Activated CD4-positive, alpha-beta T cell treated with anti-CD3 and anti-CD28 coated beads, Interleukin-2, amount 50 U/mL, for 16 hours (primary cell): ENCODE data around the gene COIL.

Source experiments
- DNase-seq: peaks from one replicate; pipeline ENCODE4 v3.0.0-alpha.2; 2020

Gene COIL

DNA sequence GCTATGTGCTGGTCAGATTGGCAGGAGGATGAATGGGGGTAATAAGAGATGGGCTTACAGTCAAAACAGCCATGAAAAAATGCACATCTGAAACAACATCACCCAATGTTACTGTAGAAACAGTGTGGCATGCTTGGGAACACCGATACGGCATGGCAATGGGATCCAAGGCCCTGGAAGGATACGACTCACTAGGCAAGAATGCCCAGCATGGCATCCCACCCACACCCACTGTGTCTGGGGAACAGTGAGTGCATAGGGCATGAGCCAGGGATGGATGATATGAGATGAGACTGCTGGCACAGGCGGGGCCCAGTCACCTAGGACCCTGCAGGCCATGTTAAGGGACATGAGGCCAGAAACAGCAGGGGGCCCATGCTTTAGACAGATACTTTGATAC is 58.5 kb downstream of the COIL start:
- no peak for DNase-seq

DNA sequence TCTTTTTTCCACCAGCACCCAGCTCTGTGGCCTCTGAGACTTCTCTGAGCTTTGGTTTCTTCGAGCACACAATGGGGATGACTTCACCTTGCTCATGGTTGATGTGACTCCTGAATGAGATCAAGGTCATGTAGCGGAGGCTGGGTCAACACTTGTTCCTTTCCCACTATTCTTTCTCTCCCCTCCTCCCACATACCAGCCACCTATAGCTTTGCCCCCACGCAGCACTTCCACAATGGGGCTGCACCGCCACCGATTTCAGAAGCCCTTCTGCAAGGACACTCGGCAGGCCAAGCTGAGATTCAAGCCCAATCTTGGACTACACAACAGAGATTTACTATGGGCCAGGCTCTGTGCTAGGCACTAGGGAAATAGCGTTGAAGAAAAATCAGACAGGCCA is 61.4 kb downstream of the COIL start:
- DNase-seq, result no peak

DNA sequence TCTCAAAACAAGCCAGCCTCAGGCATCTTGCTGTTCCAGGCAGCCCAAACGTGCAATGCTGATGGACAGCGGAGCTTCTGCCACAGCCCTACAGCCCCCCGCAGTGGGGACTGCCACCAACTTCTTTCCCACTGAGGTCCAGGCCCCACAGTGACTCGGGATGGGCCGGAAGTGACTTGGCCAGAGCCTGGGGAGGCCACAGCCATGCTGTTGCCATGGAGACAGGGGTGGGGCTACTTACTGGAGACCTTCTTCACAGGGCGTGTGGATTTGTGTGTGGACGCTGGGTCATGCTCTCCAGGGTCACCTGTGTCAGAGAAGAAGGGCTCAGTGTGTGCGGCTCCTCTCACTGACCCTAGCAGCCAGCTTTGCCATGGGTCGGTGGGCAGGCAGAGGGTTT is 62.0 kb downstream of the COIL start:
- no peak for DNase-seq

DNA sequence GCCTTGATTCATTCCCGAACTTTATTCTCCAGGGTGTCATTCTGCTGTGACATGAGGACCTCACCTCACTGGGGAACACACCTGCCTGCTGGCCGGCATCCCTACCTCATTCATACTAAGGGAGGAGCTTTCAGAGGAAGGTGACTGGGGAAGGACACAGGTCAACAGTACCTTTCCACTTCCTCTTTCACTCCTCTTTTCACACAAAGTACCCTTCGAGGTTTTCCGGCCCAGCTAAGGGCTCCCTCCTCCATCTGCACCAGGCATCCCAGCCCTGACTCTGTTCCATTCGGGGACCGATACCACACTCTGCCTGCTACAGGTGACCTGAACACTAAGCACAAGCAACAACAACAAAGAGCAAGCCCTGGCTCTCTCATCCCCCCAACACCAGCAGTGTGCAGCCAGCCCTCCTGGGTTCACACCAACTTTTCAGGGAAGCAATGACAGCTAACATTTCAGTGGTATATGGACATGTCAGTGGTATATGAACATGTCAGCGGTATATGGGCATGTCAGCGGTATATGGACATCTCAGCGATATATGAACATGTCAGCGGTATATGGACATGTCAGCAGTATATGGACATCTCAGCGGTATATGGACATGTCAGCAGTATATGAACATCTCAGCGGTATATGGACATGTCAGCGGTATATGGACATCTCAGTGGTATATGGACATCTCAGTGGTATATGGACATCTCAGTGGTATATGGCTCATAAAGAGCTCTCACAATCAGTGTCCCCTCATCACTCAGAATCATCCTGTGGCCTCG is 63.0 kb downstream of the COIL start:
- DNase-seq, result no peak

DNA sequence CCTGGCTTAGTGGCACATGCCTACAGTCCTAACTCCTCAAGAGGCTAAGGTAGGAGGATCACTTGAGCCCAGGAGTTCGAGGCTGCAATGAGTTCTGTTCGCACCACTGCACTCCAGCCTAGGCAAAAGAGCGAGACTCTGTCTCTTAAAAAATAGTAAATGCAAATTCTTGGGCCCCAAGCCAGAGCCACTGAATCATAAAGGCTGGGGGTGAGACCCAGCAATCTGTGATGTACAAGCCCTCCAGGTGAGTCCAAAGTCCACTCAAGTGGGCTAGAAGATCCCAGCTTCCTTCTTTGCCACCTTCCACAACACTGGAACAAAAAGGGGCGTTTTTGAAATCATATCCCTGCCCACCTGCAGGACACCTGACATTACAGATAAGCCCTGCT is 63.9 kb downstream of the COIL start:
- no peak for DNase-seq

DNA sequence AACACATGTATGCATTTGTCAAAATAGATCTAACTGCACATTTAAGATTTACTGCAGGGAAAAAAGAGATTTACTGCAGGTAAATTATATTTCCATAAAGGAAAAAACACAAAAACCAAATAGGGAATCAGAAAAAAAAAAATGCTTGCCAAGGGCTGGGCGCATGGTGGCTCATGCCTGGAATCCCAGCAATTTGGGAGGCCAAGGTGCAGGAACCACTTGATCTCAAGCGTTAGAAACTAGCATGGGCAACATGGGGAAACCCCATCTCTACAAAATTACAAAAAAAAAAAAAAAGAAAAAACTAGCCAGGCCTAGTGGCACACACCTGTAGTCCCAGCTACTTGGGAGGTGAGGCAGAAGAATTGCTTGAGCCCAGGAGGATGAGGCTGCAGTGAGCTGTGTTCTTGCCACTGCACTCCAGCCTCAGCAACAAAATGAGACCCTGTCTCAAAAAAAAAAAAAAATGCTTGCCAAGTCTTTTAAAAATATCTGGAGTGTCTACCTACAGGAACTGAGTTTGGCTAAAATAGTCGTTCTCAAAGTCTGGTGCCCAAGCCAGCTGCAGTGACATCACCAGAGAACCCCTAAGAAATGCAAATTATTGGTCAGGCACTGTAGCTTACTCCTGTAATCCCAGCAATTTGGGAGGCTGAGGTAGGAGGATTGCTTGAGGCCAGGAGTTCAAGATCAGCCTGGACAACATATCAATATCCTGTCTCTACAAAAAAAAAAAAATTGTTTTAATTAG is 64.5 kb downstream of the COIL start:
- no peak for DNase-seq

DNA sequence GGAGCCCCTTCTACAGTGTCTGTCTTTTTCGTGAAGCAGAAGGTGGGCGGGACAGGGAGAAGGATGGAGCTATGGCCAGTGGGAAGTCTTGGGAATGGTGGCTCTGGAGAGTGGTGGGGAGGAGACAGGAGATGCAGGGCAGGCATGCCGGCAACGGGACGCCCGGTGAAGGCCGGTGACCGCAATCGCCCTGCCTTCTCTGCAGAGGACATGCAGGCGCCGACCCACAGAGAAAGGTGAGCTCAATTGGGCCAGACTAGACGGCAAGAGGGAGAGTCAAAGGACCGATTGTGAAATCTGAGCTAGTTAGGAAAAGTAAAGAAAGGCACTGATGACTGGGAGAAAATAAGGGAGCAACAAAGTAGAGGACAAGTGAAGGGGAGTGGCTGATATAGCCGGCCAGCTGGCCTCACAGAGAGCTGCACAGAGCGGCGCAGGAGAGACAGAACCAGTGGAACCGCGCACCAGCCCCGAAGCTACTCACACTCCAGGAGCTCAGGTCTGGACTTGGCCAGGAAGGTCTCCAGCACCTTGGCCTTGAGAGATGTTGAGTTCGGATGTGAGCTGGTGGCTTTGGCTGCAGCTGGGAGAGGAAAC is 65.9 kb downstream of the COIL start:
- no peak for DNase-seq

DNA sequence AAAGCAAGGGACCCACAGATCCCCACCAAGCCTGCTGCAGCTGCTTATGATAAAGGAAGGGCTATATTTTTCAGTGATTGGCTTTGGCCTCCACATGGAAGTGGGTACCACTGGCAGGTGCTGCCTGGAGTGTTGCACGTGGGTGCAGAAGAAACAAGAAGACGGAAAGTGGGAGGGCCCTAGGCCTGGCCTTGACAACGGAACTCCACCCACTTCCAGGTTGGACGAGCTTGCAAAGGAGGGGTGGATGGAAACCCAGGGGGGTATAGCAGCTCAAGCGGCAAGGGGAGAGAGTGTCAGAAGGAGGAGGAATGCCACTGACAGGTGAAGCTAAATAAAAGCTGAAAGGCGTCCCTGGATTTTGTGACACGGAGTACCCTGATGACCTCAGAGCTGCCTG is 67.3 kb downstream of the COIL start:
- DNase-seq, result no peak

DNA sequence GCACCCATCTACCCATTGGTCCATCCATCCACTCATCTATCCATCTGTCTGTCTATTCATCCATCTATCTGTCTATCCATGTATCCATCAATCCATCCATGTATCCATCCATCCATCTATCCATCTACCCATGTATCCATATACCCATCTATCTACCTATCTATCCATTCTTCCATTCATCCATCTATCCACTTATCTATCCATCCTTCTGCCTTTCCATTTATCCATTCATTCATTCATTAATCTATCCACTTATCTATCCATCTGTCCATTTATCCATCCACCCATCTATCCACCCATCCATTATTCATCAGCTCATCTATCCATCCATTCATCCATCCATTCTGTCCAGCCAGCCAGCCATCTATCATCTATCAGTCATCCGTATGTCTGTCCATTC is 68.5 kb downstream of the COIL start:
- no peak for DNase-seq

DNA sequence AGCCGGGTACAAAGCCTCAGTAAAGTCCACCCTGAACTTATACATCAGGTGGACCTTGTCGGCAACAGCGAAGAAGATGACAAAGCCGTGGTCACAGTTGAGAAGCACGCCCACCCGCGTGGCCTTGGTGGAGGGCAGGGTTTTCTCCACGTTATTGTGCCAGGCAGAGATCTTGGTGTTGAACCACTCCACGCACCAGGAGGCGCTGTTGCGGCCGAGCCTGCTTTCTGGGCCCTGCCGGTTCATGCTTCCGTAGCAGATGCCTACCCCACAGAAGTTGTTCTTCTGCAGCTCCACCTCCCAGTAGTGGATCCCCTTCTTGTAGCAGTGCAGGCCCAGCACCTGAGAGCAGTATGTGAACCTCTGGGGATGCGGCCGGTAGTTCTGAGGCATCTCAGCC is 69.1 kb downstream of the COIL start:
- no peak for DNase-seq

DNA sequence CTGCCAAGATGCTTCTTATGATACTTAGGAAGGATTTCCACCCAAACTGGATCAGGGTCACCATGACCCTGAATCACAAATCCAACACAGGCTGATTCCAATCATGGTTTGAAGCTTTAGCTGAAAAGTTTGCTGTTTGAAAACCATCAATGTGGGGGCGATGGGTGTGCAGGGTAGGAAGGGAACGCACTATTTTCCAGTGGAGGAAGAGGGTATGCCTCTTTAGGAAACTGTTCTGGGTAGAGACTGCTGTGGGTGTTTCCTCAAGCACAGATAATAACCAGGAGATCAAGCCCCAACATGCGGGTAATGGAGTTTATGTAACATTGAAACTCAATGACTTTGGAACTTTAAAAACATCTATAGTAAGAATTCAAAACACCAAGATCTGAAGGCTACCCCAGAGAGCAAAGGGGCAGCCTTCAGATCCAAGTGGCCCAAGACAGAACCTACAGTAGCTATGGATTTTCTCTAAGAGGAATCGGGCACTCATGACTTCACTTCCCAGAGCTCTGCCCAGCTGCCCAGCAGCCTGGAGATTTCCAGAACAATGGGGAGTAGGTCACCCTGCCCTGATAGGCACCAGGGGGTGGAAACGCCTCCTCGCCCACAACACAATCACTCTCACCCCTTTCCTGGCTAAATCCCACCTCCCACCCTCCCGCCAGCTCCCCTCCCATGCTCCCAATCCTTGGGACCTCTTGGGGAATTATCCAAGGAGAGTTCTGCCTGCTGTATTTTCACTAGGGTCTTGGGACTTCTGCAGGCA is 69.8 kb downstream of the COIL start:
- DNase-seq, result no peak

DNA sequence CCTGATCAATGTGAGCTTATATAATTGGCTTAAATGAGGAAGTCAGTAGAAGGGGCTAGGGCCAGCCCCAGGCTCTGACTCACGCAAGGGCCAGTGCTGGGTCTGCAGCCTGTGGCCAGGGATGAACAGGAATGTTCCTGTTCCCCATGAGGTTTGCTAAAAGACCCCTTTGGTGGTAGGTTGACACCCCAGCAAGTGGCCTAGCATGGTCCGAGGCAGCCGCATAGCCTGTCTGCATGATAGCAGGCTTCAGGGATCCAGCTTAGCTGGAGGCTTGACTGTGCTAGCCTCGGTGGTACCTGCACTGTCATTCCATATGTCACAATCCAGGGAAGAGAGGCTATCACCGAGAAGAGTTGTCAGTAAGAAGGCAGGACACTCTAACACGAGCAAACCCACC is 70.5 kb downstream of the COIL start:
- no peak for DNase-seq
